Measurements from ENCODE around the gene KLHL29.

DNA sequence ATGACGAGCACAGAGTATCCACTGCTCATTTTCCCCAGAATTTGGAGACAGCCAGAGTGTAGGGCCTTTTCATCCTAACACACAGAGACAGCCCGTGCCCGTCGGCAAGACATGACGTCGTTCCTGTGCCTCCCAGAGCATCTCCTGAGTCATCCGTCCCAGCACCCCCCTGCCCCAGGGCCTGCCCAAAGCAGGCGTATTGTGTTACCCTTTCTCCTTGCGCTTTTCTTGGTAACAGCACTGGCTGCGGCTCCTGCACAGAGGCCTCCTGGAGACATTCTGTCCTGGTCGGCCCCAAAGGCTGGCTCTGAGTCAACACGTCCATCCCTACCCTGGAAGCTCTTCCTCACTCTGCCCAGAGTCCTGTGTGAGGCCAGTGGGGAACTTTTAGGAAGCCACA lies 217.1 kb downstream of the KLHL29 start:
- no peak for TF ChIP-seq EZH2 (IDR thresholded peaks at IDR 0.05; ENCODE audit: borderline replicate concordance, low read depth, low read length, poor library complexity, severe bottlenecking)
- TF ChIP-seq, protein P1, sequence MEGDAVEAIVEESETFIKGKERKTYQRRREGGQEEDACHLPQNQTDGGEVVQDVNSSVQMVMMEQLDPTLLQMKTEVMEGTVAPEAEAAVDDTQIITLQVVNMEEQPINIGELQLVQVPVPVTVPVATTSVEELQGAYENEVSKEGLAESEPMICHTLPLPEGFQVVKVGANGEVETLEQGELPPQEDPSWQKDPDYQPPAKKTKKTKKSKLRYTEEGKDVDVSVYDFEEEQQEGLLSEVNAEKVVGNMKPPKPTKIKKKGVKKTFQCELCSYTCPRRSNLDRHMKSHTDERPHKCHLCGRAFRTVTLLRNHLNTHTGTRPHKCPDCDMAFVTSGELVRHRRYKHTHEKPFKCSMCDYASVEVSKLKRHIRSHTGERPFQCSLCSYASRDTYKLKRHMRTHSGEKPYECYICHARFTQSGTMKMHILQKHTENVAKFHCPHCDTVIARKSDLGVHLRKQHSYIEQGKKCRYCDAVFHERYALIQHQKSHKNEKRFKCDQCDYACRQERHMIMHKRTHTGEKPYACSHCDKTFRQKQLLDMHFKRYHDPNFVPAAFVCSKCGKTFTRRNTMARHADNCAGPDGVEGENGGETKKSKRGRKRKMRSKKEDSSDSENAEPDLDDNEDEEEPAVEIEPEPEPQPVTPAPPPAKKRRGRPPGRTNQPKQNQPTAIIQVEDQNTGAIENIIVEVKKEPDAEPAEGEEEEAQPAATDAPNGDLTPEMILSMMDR (conservative IDR thresholded peaks at IDR 0.05; ENCODE audit: low read depth, low read length) = no peak
